ENCODE results near the gene AGAP1. TPM values are rescaled to one million over a fixed set of nuclear protein-coding genes. Genes with fewer than 3 reads are reported as not detected.

Gene AGAP1
- total and polyA plus RNA-seq, 11 donors, result 5.9 to 21.6 (median 18.9) TPM

DNA sequence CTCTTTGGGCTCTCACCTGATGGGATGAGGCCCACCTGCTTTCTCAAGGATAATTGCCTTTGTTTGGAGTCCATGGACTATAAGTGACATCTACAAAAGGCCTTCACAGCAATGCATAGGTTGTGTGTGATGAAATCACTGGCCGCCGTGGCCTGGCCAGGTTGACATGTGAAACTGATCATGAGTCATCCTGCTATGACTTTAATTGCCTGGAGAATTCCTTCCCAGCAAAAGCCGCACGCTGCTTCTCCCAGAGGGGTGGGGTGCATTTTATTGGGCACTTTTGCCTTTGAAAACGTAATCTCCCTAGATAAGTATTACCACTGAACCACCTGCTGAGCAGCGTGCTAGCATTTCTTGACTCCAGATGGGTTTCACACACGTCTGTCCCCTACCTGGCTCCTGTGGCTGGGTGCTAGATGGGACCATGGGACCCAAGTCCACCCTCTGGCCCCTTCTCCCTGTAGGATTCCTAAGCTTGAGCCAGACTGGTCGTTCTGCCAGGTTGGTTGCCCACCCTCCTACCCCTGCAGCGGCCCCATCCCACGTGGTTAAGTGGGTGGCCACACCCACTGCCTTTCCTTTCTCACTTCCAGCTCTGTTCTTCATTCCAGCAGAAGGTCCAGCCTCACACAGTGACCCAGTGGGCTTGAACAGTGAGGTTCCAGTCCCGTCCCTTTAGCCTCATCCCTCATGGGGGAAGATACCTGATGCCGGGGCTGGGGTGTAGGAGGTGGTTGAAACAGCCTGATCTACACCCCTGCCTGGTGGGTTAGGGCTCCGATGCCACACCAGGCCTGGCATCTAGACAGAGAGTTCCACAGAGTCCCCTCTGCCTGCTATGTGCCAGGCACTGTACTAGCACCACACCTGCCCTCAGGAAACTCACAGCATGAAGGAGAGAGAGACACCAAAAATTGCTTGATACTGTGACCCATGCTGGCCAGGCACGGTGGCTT lies 584.7 kb downstream of the AGAP1 start:
- intact Hi-C loops (cut with DNase I), result no loop called here
- TF ChIP-seq, protein P1, sequence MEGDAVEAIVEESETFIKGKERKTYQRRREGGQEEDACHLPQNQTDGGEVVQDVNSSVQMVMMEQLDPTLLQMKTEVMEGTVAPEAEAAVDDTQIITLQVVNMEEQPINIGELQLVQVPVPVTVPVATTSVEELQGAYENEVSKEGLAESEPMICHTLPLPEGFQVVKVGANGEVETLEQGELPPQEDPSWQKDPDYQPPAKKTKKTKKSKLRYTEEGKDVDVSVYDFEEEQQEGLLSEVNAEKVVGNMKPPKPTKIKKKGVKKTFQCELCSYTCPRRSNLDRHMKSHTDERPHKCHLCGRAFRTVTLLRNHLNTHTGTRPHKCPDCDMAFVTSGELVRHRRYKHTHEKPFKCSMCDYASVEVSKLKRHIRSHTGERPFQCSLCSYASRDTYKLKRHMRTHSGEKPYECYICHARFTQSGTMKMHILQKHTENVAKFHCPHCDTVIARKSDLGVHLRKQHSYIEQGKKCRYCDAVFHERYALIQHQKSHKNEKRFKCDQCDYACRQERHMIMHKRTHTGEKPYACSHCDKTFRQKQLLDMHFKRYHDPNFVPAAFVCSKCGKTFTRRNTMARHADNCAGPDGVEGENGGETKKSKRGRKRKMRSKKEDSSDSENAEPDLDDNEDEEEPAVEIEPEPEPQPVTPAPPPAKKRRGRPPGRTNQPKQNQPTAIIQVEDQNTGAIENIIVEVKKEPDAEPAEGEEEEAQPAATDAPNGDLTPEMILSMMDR (IDR thresholded peaks at IDR 0.05), result no peak
- no peak for TF ChIP-seq POLR2A (IDR thresholded peaks at IDR 0.05)
- DNase-seq, result no peak
- Histone ChIP-seq H3K4me1 (no peaks in the 10 kb centered on the region), H3K36me3 (no peaks in the 10 kb centered on the region), H3K27ac (no peak overlapping the region), H3K4me3 (no peak overlapping the region), H3K9me3 (no peaks in the 10 kb centered on the region), H3K27me3 (no peaks in the 10 kb centered on the region)
- ATAC-seq, result peak in 1 of 4 donors; percentile 28
- 87 to 90% (median 88%) methylated on average over 13 to 14 of the region's 14 CpGs for WGBS, 4 donors

DNA sequence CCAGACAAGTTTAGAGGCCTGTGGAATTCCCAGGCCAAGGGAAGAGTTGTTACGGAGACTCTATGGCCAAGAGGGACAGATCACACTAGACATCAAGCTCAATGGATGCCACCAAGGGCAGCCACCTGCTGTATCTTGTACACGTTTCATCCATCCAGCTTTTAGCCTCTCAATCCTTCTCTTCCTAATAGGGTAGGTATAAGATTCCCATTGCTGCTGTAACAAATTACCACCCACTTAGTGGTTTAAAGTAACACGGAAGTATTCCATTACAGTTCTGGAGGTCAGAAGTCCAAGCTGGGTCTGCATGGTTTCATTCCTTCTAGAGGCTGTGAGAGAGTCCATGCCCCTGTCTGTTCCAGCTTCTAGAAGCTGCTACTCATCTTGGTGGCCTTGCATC lies 586.6 kb downstream of the AGAP1 start:
- intact Hi-C loops (cut with DNase I), result no loop called here
- Histone ChIP-seq H3K4me3 (no peak overlapping the region), H3K4me1 (peaks cover 0 to 2% (median 0%) of the 10 kb centered on the region in 12 donors), H3K27me3 (no peaks in the 10 kb centered on the region), H3K36me3 (no peaks in the 10 kb centered on the region), H3K9me3 (no peaks in the 10 kb centered on the region), H3K27ac (no peak overlapping the region)
- ATAC-seq, result no peak
- 97 to 99% (median 98%) methylated on average over 3 of the region's 3 CpGs for WGBS, 4 donors
- TF ChIP-seq, protein P1 (IDR thresholded peaks at IDR 0.05), result no peak
- no peak for TF ChIP-seq POLR2A (IDR thresholded peaks at IDR 0.05)
- DNase-seq, result no peak

DNA sequence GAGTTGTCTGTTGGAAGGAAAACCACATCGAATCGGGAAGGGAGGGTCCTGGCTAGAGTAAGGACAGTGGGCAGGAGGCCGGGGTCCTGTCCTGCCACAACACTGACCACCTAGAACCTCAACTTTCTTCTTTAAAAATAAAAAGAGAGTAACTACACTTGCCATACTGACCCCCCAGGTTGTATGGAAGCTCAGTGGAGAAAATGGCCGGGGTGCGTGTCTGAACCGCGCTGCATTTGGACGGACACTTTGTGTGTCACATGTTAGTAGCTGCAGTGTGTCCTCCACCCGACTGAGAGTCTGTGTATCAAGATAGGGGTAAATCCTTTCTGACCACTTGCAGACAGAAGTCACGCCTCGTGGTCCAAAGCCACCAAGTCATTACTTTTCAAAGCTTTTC lies 587.3 kb downstream of the AGAP1 start:
- no peaks in the 10 kb centered on the region for H3K27me3 ChIP-seq
- H3K27ac ChIP-seq, result no peak overlapping the region
- H3K9me3 ChIP-seq, result no peaks in the 10 kb centered on the region
- DNase-seq (no peak), ATAC-seq (no peak)
- 84 to 97% (median 90%) methylated on average over 11 of the region's 11 CpGs for WGBS, 4 donors
- no peak overlapping the region for H3K4me3 ChIP-seq
- TF ChIP-seq POLR2A (IDR thresholded peaks at IDR 0.05), result no peak
- TF ChIP-seq, protein P1 (IDR thresholded peaks at IDR 0.05), result no peak
- peaks cover 0 to 9% (median 0%) of the 10 kb centered on the region in 12 donors for H3K4me1 ChIP-seq
- intact Hi-C loops (cut with DNase I), result no loop called here
- no peaks in the 10 kb centered on the region for H3K36me3 ChIP-seq

DNA sequence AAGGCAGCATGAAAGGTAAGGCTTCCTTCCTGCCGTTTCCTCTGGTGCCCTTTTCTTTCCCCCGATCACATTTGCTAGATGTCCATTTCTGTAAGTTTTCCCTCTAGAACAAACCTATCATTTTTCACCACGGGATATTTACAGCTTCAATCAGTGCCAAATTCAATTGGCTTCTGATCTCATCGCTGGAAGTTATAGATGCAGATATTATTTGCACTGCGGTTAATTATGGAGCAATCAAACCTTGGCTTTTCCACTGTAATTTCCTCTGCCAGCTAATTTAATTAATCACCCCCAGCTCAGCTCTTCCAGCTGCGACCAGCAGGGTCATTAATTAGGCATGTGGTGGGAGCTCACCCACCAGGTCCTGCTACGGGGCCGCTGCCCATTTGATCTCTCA lies 588.2 kb downstream of the AGAP1 start:
- Histone ChIP-seq H3K36me3 (no peaks in the 10 kb centered on the region), H3K4me3 (no peak overlapping the region), H3K27me3 (no peaks in the 10 kb centered on the region), H3K4me1 (peaks cover 0 to 13% (median 0%) of the 10 kb centered on the region in 12 donors), H3K27ac (no peak overlapping the region), H3K9me3 (no peaks in the 10 kb centered on the region)
- no peak for ATAC-seq
- no peak for TF ChIP-seq POLR2A (IDR thresholded peaks at IDR 0.05)
- TF ChIP-seq, protein P1 (IDR thresholded peaks at IDR 0.05), result no peak
- no peak for DNase-seq
- intact Hi-C loops (cut with DNase I), result no loop called here
- 83 to 91% (median 86%) methylated on average over 8 of the region's 8 CpGs for WGBS, 4 donors

Data from heart left ventricle (tissue), 16 donors.